Fibroblast of lung (primary cell): Measurements from ENCODE around the gene GPC3.

Experiments used
- CTCF ChIP-seq, 2 donors: IDR thresholded peaks in 1 of 2; conservative IDR thresholded peaks in 1 of 2; 1 replicate in 1 of 2; 2 replicates in 1 of 2; pipeline ENCODE4 v1.5.1; 2011 to 2012; ENCODE audit warnings: low read length in 2 of 2, control low read depth in 1 of 2, inconsistent platforms in 1 of 2, low read depth in 1 of 2, mild to moderate bottlenecking in 1 of 2
- EZH2 ChIP-seq: IDR thresholded peaks from 2 replicates; pipeline ENCODE4 v1.5.1; 2012; ENCODE audit warnings: low read length, control low read depth, mild to moderate bottlenecking; ENCODE audit errors: missing control alignments

- TF ChIP-seq CTCF (conservative IDR thresholded peaks at IDR 0.05 in 1 of 2, IDR thresholded peaks at IDR 0.05 in 1 of 2; ENCODE audit: low read depth in 1 of 2, low read length in 2 of 2) = no peak
- no peak for TF ChIP-seq EZH2
These were observed 28.6 kb downstream of the GPC3 start for GRCh38 chrX:133956570-133957340.
